HG03135 (cell line): ENCODE data around the gene BMPR1A.

Experiments
- ATAC-seq: cut with Tn5 transposase; IDR thresholded peaks from one replicate; pipeline ENCODE4 v1.9.1; 2021; ENCODE audit warnings: mild to moderate bottlenecking, moderate library complexity; ENCODE audit not compliant: unreplicated experiment

BMPR1A gene

GRCh38 chr10:86756511-86757112 is at the start of gene BMPR1A:
BMPR1A (plus strand) TSS chr10:86756619; CDS start chr10:86876019, 119,400 bp downstream.
- ATAC-seq: peak; percentile 29

GRCh38 chr10:86706977-86707376 is 49.4 kb upstream of the BMPR1A start:
- no peak for ATAC-seq

GRCh38 chr10:86707505-86707904 is 48.9 kb upstream of the BMPR1A start:
- ATAC-seq: no peak

GRCh38 chr10:86708068-86708782 is 48.2 kb upstream of the BMPR1A start:
- no peak for ATAC-seq

- ATAC-seq: no peak
Measured at GRCh38 chr10:86708783-86709380, 47.5 kb upstream of the BMPR1A start.

- no peak for ATAC-seq
Measured at GRCh38 chr10:86709396-86710185, 46.8 kb upstream of the BMPR1A start.

- ATAC-seq: peak; percentile 86
Measured at GRCh38 chr10:86710987-86711512, 45.4 kb upstream of the BMPR1A start.

- peak; percentile 48 for ATAC-seq
Measured at GRCh38 chr10:86711513-86712316, 44.7 kb upstream of the BMPR1A start.

- ATAC-seq: peak; percentile 20
Measured at GRCh38 chr10:86712317-86712707, 44.1 kb upstream of the BMPR1A start.

- ATAC-seq: no peak
Measured at GRCh38 chr10:86715156-86715795, 41.1 kb upstream of the BMPR1A start.

GRCh38 chr10:86715836-86716235 is 40.6 kb upstream of the BMPR1A start:
- no peak for ATAC-seq

- ATAC-seq: no peak
Measured at GRCh38 chr10:86716466-86716865, 40.0 kb upstream of the BMPR1A start.

GRCh38 chr10:86718556-86718955 is 37.9 kb upstream of the BMPR1A start:
- ATAC-seq: no peak

GRCh38 chr10:86721232-86721631 is 35.2 kb upstream of the BMPR1A start:
- ATAC-seq: no peak

- no peak for ATAC-seq
Measured at GRCh38 chr10:86723009-86723408, 33.4 kb upstream of the BMPR1A start.

GRCh38 chr10:86724445-86724844 is 32.0 kb upstream of the BMPR1A start:
- ATAC-seq: no peak

- no peak for ATAC-seq
Measured at GRCh38 chr10:86725980-86726676, 30.3 kb upstream of the BMPR1A start.

- ATAC-seq: no peak
Measured at GRCh38 chr10:86726677-86726999, 29.8 kb upstream of the BMPR1A start.

GRCh38 chr10:86727470-86727869 is 28.9 kb upstream of the BMPR1A start:
- ATAC-seq: no peak
